ENCODE measurements around the gene EDARADD.
A peak's percentile ranks its signal among the peaks of the same experiment; 100 is the strongest.

Gene EDARADD

GRCh38 chr1:236394879-236395229 lies 768 bp downstream of the EDARADD start:
- DNase-seq (ENCODE audit: low read depth): no peak

- peak; percentile 43 for DNase-seq (ENCODE audit: low read depth)
Measured at GRCh38 chr1:236395230-236395946, 1.3 kb downstream of the EDARADD start.

- no peak for DNase-seq (ENCODE audit: low read depth)
Measured at GRCh38 chr1:236395947-236396664, 2.0 kb downstream of the EDARADD start.

GRCh38 chr1:236396665-236397043 lies 2.6 kb downstream of the EDARADD start:
- no peak for DNase-seq (ENCODE audit: low read depth)

- no peak for DNase-seq (ENCODE audit: low read depth)
Measured at GRCh38 chr1:236397173-236397759, 3.2 kb downstream of the EDARADD start.

- no peak for DNase-seq (ENCODE audit: low read depth)
Measured at GRCh38 chr1:236398538-236398937, 4.5 kb downstream of the EDARADD start.

GRCh38 chr1:236400061-236400603 lies 6.0 kb downstream of the EDARADD start:
- DNase-seq (ENCODE audit: low read depth): no peak

- no peak for DNase-seq (ENCODE audit: low read depth)
Measured at GRCh38 chr1:236401698-236402097, 7.6 kb downstream of the EDARADD start.

- no peak for DNase-seq (ENCODE audit: low read depth)
Measured at GRCh38 chr1:236403905-236404696, 10.0 kb downstream of the EDARADD start.

- DNase-seq (ENCODE audit: low read depth): no peak
Measured at GRCh38 chr1:236407059-236407458, 13.0 kb downstream of the EDARADD start.

- DNase-seq (ENCODE audit: low read depth): no peak
Measured at GRCh38 chr1:236413688-236414087, 19.6 kb downstream of the EDARADD start.

GRCh38 chr1:236416165-236416564 lies 22.1 kb downstream of the EDARADD start:
- no peak for DNase-seq (ENCODE audit: low read depth)

- DNase-seq (ENCODE audit: low read depth): no peak
Measured at GRCh38 chr1:236417336-236417735, 23.2 kb downstream of the EDARADD start.

- DNase-seq (ENCODE audit: low read depth): no peak
Measured at GRCh38 chr1:236419502-236419901, 25.4 kb downstream of the EDARADD start.

GRCh38 chr1:236421022-236421421 lies 26.9 kb downstream of the EDARADD start:
- DNase-seq (ENCODE audit: low read depth): no peak

- no peak for DNase-seq (ENCODE audit: low read depth)
Measured at GRCh38 chr1:236421850-236422516, 27.9 kb downstream of the EDARADD start.

- DNase-seq (ENCODE audit: low read depth): no peak
Measured at GRCh38 chr1:236422517-236422876, 28.4 kb downstream of the EDARADD start.

- DNase-seq (ENCODE audit: low read depth): peak; percentile 5
Measured at GRCh38 chr1:236425031-236425663, 31.1 kb downstream of the EDARADD start.

GRCh38 chr1:236426215-236426614 lies 32.1 kb downstream of the EDARADD start:
- no peak for DNase-seq (ENCODE audit: low read depth)

- no peak for DNase-seq (ENCODE audit: low read depth)
Measured at GRCh38 chr1:236429715-236430274, 35.7 kb downstream of the EDARADD start.

- DNase-seq (ENCODE audit: low read depth): no peak
Measured at GRCh38 chr1:236433819-236434315, 39.8 kb downstream of the EDARADD start.

All from stimulated activated CD8-positive, alpha-beta memory T cell treated with anti-CD3 and anti-CD28 coated beads, Interleukin-4, amount 100 ng/mL, for 24 hours (primary cell).